ENCODE data around the gene DEPP1. TPM values are rescaled to one million over a fixed set of nuclear protein-coding genes. Genes with fewer than 3 reads are reported as not detected.

DEPP1 gene
- total RNA-seq, 1 donor from 2014 or later, result 16.6 TPM

DNA sequence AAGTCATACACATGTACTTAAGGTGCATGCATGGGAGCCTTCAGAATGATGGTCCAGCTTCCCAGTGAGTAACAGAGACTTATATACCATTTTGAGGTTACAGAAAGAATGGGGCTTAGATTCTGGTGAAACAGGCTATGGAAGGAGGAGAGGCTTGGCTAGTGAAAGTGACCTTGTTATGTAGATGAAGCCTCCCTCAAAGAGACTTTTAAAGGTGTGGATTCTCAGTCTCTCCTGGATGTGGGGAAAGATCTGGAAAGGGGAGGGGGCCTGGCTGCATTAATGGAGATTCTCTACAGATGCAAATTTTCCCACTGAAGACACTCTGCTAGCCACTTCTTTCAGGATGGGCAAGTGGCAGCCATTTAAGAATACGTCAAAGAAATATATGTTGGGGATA is 13.5 kb downstream of the DEPP1 start:
- H3K27ac Mint-ChIP-seq, result no peak overlapping the region
- no peaks in the 10 kb centered on the region for H3K9me3 Mint-ChIP-seq (ENCODE audit: low read depth)
- no peak for DNase-seq (ENCODE audit: low spot score, unreplicated experiment)

DNA sequence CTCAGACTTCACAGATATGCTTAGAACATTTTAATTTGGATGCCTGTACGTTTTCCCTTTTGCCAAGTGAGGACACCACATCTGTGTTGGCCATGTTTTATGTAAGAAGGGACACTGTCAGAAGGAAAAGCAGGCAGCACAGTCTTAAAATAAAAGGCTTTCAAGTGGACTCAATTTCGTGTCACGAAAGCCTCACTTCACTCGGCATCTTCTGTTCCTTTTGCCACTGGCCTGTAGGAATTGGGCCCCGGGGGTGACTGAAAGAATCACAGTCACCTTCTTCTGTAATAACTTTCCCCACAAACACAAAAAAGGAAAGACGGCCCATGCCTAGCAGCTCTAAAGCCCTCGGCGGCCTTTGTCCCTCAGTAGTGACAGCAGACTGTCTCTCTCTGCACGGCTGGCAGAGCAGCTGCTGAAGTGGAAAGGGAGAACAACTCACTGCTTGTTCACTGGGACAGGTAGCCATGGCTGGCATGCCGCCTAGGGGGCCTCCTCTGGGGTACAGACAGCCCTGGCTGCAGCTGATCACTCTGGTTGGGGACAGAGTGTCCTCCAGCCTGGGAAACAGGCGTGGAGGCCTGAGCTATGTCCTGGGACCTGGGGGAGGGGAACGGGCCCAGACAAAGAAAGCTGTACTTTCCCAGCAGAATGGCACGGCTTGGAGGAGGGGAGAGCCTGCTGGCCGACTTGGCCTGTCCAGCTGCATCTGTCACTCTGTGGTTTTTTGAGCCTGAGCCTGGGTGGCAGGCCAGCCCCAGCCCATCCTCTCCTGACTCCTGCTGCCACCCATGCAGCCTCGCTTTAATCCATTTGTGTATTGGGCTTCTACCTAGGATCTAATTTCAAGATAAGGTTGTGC is 14.6 kb downstream of the DEPP1 start:
- H3K36me3 Mint-ChIP-seq (ENCODE audit: insufficient read depth), result peaks cover 1% of the 10 kb centered on the region
- DNase-seq (ENCODE audit: low spot score, unreplicated experiment), result no peak
- no peaks in the 10 kb centered on the region for H3K9me3 Mint-ChIP-seq (ENCODE audit: low read depth)
- H3K27ac Mint-ChIP-seq, result peak overlapping the region; percentile 94
- TF ChIP-seq, protein P1, sequence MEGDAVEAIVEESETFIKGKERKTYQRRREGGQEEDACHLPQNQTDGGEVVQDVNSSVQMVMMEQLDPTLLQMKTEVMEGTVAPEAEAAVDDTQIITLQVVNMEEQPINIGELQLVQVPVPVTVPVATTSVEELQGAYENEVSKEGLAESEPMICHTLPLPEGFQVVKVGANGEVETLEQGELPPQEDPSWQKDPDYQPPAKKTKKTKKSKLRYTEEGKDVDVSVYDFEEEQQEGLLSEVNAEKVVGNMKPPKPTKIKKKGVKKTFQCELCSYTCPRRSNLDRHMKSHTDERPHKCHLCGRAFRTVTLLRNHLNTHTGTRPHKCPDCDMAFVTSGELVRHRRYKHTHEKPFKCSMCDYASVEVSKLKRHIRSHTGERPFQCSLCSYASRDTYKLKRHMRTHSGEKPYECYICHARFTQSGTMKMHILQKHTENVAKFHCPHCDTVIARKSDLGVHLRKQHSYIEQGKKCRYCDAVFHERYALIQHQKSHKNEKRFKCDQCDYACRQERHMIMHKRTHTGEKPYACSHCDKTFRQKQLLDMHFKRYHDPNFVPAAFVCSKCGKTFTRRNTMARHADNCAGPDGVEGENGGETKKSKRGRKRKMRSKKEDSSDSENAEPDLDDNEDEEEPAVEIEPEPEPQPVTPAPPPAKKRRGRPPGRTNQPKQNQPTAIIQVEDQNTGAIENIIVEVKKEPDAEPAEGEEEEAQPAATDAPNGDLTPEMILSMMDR (IDR thresholded peaks at IDR 0.05; ENCODE audit: unreplicated experiment), result no peak
- no peaks in the 10 kb centered on the region for H3K27me3 Mint-ChIP-seq
- no peak overlapping the region for H3K4me3 Mint-ChIP-seq (ENCODE audit: low read depth)
- H3K4me1 Mint-ChIP-seq (ENCODE audit: low read depth), result peaks cover 50% of the 10 kb centered on the region

More for the DNA sequence above, 13.5 kb downstream of the DEPP1 start:
- H3K4me3 Mint-ChIP-seq (ENCODE audit: low read depth), result no peak overlapping the region
- TF ChIP-seq, protein P1 (IDR thresholded peaks at IDR 0.05; ENCODE audit: unreplicated experiment), result no peak
- H3K4me1 Mint-ChIP-seq (ENCODE audit: low read depth), result peaks cover 50% of the 10 kb centered on the region
- H3K36me3 Mint-ChIP-seq (ENCODE audit: insufficient read depth), result peaks cover 3% of the 10 kb centered on the region
- no peaks in the 10 kb centered on the region for H3K27me3 Mint-ChIP-seq

DNA sequence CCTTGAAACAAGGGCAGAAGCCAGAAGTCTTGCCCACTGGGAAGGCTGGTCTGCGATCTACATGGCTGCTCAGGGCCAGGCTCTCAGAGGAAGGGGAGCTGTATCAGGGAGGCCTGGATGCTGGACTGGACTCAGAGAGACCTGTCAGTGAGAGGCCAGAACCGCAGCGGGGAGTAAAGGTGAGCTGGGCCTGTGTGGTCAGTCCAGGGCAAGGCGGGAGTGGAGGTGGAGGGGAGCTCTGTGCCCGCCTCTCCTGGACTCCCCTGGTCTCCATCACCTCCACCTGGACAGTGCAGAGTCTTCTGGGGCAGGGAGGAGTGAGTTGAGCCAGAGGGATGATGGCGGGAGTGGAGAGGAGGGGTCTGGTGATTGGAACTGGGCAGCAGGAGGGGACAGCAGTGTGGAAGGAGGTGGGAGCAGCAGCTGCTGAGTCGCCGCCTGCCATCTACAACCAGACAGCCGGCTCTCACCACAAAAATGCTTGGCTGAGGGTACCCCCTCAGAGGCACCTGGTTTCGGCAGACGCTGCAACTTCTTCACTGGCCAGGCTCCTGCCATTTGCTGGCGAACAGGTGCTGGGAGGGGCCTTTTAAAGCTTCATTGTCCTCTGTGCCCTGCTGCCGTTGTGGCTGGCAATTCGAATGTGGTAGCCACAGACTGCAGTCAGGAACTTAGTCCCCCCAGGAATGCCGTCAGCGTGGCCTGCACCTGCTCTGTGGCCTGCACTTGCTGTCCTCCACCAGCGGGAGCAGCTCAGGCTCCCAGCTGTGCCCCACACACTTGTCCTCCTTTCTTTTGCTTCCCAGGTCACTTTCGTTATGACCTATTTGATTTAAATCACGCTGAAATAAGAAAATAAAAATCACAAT is 15.5 kb downstream of the DEPP1 start:
- Mint-ChIP-seq H3K9me3 (ENCODE audit: low read depth) (no peaks in the 10 kb centered on the region), H3K27me3 (no peaks in the 10 kb centered on the region), H3K4me3 (ENCODE audit: low read depth) (no peak overlapping the region), H3K4me1 (ENCODE audit: low read depth) (peaks cover 56% of the 10 kb centered on the region), H3K36me3 (ENCODE audit: insufficient read depth) (no peaks in the 10 kb centered on the region), H3K27ac (peak overlapping the region; percentile 94)
- DNase-seq (ENCODE audit: low spot score, unreplicated experiment), result no peak
- TF ChIP-seq, protein P1 (IDR thresholded peaks at IDR 0.05; ENCODE audit: unreplicated experiment), result peak; percentile 53

DNA sequence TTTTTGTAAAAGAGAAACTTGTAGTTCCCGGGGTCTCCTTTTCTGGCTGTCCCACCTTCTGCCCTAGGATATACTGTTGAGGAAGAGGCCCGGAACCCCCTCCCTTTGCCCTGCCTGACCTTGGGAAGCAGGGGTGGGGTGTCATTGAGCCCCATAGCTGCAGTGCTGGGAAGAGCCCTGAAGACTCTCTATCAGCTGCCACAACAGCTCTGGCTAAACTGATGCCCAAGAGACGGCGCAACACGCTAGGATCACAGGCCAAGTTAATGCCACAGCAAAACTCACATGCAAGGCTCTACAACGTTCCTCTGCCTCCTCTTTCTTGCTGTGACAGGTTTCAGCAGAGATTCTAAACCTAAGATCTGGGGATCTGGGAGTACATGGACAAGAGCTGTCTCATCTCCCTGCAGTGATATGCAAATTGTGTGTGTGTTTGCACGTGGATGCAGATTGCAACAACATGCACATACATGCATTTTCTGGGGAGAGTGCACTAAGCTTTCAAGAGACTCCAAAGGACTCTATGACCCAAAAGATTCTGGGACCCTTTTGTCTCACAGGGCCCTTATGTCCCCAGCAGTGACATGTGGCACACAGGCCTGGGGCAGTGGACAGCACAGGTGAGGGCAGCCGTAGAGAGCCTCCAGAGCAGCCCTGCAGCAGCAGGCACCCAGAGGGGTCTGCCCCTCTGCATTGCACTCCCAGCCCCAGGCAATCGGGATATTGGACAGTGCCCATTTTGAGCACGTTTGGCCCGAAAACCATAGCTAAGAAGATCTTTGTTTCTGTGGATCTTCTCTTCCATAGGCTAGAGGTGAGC is 16.5 kb downstream of the DEPP1 start:
- Mint-ChIP-seq H3K27ac (no peak overlapping the region), H3K4me1 (ENCODE audit: low read depth) (peaks cover 62% of the 10 kb centered on the region), H3K27me3 (no peaks in the 10 kb centered on the region), H3K9me3 (ENCODE audit: low read depth) (no peaks in the 10 kb centered on the region), H3K4me3 (ENCODE audit: low read depth) (no peak overlapping the region), H3K36me3 (ENCODE audit: insufficient read depth) (no peaks in the 10 kb centered on the region)
- DNase-seq (ENCODE audit: low spot score, unreplicated experiment), result no peak
- TF ChIP-seq, protein P1 (IDR thresholded peaks at IDR 0.05; ENCODE audit: unreplicated experiment), result no peak

DNA sequence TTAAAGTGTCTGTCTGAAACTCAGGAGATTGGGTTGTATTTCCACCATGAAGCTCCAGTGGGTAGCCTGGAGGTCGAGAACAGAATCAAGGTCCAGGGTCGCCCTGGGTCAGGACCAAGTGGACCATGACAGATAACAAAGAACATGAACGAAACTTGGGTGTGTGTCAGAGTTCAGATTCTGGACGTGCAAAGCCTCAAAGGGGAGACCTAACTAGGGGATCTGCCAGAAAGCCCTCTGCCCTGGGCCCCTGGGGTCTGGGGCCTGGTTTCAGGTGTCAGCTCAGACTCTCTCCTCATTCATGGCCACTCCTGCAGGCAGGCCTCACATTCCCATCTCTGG is 17.4 kb downstream of the DEPP1 start:
- Mint-ChIP-seq H3K4me1 (ENCODE audit: low read depth) (peaks cover 61% of the 10 kb centered on the region), H3K27me3 (no peaks in the 10 kb centered on the region), H3K36me3 (ENCODE audit: insufficient read depth) (peaks cover 3% of the 10 kb centered on the region), H3K4me3 (ENCODE audit: low read depth) (peak overlapping the region; percentile 5), H3K27ac (no peak overlapping the region), H3K9me3 (ENCODE audit: low read depth) (peaks cover 1% of the 10 kb centered on the region)
- TF ChIP-seq, protein P1 (IDR thresholded peaks at IDR 0.05; ENCODE audit: unreplicated experiment), result no peak
- DNase-seq (ENCODE audit: low spot score, unreplicated experiment), result no peak

Data from progenitor cell of endocrine pancreas (in vitro differentiated cells).